ENCODE measurements around the gene PXDN.
"Not testable (repeated sequence)": the region's sequence is repeated elsewhere in the genome, so short reads cannot be mapped to it uniquely, and the experiment has no call there.

Gene PXDN

GRCh38 chr2:1773883-1774282 is 29.6 kb upstream of the PXDN start:
- DNase-seq: no peak

GRCh38 chr2:1772471-1773267 is 28.4 kb upstream of the PXDN start:
- no peak for DNase-seq

DNA sequence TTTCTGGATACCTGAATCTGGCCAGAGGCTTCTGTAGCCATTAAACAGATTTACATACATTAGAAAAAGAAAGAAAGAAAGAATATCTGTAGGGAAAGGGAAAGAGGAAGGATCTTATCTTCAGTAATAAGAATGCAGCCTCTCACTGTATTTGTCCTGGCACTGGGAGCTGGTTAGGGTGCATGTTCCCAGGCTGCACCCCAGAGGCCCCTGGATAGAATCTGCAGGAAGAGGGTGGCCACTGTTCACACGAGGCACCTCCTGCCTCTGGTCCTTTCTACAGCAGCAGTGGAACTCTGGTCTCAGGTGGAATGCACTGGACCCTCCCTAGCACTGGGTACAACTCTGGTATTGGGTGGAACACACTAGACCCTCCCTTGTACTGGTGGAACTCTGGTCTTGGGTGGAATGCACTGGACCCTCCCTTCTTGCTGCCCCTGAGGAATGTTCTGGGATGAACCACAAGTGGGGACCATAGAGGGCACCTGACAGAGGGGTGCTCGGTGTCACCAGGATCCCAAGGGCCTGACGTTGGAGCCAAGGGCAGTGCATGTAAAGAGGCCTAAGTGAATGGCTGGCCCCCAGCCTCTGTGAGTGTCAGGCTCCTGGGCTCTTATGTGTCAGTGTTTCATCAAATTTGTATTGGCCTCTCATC is 27.4 kb upstream of the PXDN start:
- no peak for DNase-seq

DNA sequence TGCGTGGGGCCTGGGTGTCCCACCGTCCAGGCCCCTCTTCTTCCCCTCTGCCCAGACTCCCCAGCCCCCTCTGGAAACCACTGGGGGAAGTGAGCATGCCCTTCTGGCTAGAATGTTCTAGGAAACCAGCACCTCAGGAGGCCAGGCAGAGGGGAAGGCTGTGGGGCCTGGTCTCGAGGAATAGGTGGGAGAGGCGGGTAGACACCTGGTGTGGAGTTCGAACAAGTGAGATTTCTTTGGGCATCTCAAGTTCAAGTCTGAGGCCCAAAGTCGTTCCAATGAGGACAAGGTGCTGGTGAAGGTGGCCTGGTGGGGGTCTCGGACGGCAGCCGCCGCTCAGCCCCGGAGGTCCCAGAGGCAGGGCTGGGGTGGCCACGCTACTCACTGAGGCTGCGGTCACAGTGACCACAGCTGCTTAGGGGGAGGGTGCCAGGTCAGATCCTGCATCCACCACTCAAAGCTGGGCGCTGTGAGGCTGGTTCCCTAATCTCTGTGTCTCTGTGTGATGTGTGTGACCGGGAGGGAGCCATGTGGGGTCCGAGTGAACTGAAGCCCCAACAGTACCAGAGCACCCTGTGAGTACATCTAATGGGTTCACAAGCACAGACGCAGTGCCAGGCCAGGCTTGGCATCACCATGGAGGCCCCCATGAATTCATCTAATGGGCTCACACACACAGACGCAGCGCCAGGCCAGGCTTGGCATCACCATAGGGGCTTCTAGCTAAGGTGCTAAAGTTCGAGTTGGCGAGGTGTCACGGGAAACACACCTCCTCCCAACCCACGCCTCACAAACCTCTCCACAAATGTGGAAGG is 26.5 kb upstream of the PXDN start:
- DNase-seq: no peak

DNA sequence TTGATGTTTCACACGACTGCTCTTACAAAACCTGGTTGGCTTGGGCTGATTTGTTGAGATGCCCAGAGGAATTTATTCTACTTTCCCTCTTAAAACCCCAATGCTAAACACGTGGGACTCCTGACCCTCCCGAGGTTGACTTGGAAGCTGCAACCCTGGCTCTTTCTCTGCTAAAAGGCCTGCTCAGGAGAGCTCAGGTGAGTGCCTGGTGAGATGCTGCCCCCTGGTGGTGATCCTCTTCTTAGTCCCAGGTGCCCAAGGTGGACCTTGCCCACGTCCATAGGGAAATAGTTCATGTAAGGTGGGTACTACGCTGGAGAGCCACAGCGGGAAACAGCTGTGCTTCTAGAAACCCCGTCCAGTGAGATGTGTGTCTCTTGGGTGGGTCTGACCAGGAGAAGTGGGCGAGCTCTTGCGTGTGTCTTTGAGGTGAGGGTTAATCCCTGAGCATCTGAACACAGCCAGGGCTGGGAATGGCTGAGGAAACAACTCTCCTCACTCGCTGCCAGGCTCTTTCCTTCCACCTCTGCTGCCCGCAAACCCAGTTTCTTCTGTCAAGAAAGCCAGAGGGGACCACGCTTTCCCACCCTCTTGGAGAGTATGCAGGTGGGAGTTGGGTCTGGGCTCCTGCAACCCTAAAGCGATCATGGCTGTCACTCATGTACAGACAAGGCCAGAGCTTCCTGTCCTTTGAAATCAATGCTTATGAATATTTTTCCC is 25.5 kb upstream of the PXDN start:
- peak; percentile 17 to 46 for DNase-seq

DNA sequence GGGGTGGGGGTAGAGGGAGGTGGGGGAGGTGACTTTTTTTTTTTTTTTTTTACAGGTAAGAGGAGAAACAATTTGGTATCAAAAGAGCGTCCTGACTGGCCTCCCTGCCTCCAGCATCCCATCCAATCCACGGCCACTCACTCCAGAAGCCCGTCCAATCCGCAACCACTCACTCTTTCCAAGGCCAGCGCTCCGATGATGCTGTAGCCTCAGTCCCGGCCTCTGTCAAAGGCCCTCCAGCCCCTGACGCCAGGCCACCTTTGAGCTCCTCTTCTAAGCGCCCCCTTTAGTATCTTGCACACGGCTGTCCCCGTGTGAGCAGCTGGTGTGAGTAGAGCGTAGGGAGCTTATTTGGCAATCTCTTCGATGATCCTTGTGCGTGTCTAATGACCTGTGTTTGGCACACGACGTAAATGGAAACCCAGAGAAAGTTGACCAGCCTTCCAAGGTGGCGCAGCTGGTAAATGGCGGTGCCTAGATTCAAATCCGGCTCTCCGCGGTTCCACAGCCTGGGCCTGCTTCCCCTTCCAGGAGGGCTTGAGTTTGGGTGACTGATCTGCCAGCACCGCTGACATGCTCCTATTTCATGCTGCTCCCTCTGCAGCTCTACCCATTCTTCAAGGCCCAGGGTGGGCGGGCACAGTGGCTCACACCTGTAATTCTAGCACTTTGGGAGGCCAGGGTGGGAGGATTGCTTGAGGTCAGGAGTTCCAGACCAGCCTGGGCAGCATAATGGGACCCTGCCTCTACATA is 23.8 kb upstream of the PXDN start:
- no peak for DNase-seq

DNA sequence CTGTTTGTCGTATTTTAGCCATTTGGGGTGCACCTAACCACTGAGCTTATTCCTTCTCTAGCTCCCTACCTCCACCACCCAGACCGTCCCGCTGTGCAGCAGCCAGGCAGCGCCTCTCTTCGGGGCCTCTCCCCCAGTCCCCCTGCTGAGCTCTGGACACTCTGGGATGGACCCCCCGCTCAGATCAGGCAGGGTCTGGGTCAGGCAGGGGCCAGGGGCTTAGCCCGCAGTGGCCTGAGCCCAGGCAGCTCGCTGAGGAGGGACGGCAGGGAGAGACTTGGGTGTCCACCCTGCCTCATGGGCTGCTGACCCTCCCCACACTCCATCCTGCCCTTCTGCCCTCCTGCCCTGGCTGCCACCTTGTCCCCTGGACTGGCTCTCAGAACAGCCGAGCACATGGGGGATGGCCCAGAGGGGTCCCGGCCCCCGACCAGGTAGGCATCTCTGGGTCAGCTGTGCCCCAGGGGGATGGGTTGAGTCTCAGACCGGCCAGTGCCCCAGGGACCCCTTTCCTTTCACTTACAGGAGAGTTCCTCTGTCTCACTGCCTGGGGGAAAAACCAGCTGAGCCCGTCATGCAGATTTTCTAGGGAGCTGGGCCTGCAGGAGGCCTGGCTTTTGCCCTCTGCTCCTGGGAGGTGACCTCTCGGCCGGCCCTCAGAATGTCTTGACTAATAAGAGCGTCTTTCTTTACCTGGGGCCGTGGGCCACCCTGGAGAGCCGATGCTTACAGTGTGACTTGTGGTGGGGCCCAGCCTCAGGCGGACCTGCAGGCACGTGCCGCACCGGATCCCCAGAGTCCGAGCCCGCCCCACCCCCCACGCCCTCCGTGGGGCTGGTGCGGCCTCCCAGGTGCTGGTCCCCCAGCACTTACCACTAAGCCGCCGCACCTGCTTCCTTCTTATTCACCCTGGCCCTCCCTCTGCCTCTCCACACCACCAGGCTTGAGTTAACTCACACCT is 22.8 kb upstream of the PXDN start:
- DNase-seq: no peak

GRCh38 chr2:1766425-1766824 is 22.1 kb upstream of the PXDN start:
- no peak for DNase-seq

DNA sequence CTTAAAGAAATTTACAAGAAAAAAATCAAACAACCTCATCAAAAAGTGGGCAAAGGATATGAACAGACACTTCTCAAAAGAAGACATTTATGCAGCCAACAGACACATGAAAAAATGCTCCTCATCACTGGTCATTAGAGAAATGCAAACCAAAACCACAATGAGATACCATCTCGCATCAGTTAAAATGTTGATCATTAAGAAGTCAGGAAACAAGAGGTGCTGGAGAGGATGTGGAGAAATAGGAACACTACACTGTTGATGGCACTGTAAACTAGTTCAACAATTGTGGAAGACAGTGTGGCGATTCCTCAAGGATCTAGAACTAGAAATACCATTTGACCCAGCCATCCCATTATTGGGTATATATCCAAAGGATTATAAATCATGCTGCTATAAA is 20.9 kb upstream of the PXDN start:
- not testable (repeated sequence) for DNase-seq

- no peak for DNase-seq
Measured at GRCh38 chr2:1759611-1759930, 15.3 kb upstream of the PXDN start.

GRCh38 chr2:1758774-1759610 is 14.7 kb upstream of the PXDN start:
- no peak for DNase-seq

- DNase-seq: no peak
Measured at GRCh38 chr2:1758171-1758570, 13.9 kb upstream of the PXDN start.

- DNase-seq: no peak
Measured at GRCh38 chr2:1757567-1757966, 13.3 kb upstream of the PXDN start.

DNA sequence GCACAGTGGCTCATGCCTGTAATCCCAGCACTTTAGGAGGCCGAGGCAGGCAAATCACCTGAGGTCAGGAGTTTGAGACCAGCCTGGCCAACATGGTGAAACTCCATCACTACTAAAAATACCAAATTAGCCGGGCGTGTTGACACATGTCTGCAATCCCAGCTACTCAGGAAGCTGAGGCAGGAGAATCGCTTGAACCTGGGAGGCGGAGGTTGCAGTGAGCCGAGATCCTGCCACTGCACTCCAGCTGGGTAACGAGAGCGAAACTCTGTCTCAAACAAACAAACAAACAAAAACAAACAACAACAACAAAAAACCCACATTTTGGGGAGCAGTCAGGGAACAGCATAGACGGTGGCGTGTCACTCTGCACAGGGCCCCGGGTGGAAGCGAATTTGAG is 12.8 kb upstream of the PXDN start:
- not testable (repeated sequence) for DNase-seq

DNA sequence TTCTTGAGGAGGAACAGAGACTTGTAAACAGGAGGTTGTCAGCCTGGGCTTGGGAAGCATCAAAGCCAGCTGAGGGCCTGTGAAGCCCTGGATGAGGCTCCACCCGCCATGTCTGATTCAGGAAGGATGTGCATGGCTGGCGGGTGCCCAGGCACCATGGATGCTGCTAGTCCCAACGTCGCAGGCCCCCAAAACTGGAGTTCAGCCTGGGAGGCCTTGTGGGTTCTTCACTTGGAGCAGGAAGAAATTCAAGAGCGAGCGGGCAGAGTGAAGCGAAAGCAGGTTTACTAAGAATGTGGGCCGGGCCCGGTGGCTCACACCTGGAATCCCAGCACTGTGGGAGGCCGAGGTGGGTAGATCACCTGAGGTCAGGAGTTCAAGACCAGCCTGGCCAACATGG is 12.1 kb upstream of the PXDN start:
- no peak for DNase-seq

GRCh38 chr2:1755436-1756191 is 11.3 kb upstream of the PXDN start:
- no peak for DNase-seq

DNA sequence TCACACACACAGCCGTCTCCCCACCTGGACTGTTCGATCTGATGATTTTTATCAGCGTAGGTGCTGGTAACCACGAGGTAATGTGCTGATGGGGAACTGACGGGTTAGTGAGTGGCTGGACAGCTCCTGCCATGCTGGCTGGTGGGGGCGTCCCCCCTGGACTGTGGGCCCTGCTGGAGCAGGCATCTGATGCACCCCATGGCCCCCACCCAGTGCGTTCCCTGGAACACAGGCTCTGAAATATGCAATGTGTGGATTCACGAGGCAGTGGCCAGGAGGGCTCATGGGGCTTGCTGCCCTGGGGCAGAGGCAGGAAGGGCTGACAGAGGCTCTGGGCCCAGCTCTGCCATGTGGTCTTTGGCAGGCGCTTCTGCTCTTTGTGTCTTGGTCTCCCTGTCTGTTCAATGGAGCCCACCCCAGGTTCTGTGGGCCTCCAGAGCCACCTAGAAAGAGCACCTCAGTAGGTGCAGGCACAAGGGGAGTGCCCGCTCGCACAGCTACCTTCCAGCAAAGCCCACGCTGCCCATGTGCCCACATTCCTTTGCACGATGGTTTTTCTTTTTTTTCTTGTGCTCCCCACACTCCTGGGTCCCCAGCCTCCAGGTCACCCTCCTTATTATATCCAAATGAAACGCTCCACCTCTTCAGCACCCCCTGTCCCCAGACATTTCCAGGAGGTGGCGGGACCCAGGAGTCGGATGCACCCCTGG is 10.3 kb upstream of the PXDN start:
- DNase-seq: no peak

GRCh38 chr2:1754046-1754445 is 9.7 kb upstream of the PXDN start:
- no peak for DNase-seq

GRCh38 chr2:1752751-1753150 is 8.4 kb upstream of the PXDN start:
- no peak for DNase-seq

All from stimulated activated CD4-positive, alpha-beta T cell treated with anti-CD3 and anti-CD28 coated beads, Interleukin-4, amount 100 ng/mL, for 4 hours (primary cell).